ENCODE measurements around the gene GNPDA1. TPM values are rescaled to one million over a fixed set of nuclear protein-coding genes. Genes with fewer than 3 reads are reported as not detected.

Gene GNPDA1
- polyA plus RNA-seq, 1 experiment = 26.3 TPM

DNA sequence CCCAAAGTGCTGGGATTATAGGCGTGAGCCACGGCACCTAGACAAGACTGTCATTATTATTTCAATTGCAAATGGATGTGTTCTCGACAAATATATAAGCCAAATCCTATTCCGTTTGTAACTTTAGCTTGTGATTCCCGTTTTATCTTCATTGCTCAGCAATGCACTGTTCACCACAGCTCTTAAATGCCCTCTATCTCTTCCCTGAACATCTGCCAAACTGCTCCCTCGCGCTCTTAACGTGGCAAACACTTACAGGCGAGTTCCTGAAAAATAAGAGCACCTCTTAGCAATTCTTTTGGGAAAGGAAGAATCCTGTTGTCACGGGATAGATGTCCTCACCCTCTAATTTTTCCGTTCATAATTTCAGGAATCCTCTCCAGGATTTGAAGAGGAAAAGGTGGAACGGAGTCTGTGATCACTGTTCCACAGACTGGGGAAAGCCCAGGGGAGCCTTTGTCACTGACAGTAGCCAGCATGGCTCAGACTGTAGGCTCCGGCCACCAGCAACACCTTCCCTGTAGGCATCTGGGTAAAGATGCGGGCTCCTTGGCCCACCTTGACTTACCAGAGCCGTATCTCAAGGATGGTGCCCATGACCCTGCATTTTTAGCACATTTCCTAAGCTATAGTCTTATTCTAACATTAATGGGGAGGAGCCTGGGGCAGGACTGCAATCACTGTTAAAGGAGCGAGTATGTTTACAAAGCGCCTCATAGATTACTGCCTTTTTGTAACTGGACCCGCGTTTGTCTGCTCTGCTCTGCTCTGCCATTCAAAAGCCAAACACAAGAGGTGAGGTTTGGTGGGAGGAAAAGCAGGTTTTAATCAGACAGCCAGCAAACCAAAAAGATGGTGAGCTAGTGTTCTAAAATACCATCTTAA lies 20.2 kb upstream of the GNPDA1 start:
- DNase-seq (ENCODE audit: low read depth, low spot score) = no peak
- H3K9me3 ChIP-seq (ENCODE audit: control insufficient read depth, insufficient read depth, low read length) = no peaks in the 10 kb centered on the region; the same call in 1 of the 2 replicates
- POLR2A ChIA-PET = no interaction called here
- peaks cover 30% of the 10 kb centered on the region for H3K27me3 ChIP-seq (ENCODE audit: control insufficient read depth, insufficient read depth, low read length)
- TF ChIP-seq, protein P1, sequence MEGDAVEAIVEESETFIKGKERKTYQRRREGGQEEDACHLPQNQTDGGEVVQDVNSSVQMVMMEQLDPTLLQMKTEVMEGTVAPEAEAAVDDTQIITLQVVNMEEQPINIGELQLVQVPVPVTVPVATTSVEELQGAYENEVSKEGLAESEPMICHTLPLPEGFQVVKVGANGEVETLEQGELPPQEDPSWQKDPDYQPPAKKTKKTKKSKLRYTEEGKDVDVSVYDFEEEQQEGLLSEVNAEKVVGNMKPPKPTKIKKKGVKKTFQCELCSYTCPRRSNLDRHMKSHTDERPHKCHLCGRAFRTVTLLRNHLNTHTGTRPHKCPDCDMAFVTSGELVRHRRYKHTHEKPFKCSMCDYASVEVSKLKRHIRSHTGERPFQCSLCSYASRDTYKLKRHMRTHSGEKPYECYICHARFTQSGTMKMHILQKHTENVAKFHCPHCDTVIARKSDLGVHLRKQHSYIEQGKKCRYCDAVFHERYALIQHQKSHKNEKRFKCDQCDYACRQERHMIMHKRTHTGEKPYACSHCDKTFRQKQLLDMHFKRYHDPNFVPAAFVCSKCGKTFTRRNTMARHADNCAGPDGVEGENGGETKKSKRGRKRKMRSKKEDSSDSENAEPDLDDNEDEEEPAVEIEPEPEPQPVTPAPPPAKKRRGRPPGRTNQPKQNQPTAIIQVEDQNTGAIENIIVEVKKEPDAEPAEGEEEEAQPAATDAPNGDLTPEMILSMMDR (IDR thresholded peaks at IDR 0.05; ENCODE audit: low read depth, low read length) = no peak
- CTCF ChIA-PET = interaction anchor here (1.2 kb wide), 1 partner anchor 19 kb away, joined by 3 read pairs; no protein-coding TSS in a partner anchor
- H3K4me3 ChIP-seq (ENCODE audit: low read depth, low read length) = no peak overlapping the region
- no peak overlapping the region for H3K27ac ChIP-seq (ENCODE audit: low read depth, low read length)

DNA sequence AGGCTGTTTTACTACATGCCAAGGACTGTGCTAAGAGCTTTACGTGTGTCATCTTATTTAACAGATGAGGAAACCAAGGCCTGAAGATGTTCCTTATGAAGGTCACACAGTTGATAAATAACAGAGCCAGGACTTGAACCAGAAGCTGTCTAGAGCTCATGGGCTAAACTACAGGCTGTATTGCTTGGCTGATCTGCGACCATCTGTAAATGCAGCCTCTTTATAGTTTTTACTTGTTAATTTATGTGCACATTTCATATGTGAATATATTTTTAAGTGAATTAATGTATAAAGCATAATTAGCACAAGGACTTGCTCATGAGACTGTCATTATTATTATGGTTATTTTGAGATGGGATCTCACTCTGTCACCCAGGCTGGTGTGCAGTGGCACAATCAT lies 19.3 kb upstream of the GNPDA1 start:
- Histone ChIP-seq H3K27me3 (ENCODE audit: control insufficient read depth, insufficient read depth, low read length) (peaks cover 30% of the 10 kb centered on the region), H3K27ac (ENCODE audit: low read depth, low read length) (no peak overlapping the region), H3K9me3 (ENCODE audit: control insufficient read depth, insufficient read depth, low read length) (no peaks in the 10 kb centered on the region; the same call in 1 of the 2 replicates), H3K4me3 (ENCODE audit: low read depth, low read length) (no peak overlapping the region)
- CTCF ChIA-PET = no interaction called here
- TF ChIP-seq, protein P1 (IDR thresholded peaks at IDR 0.05; ENCODE audit: low read depth, low read length) = no peak
- POLR2A ChIA-PET = no interaction called here
- no peak for DNase-seq (ENCODE audit: low read depth, low spot score)

GRCh38 chr5:142025637-142026036 lies 12.8 kb upstream of the GNPDA1 start:
- H3K9me3 ChIP-seq (ENCODE audit: control insufficient read depth, insufficient read depth, low read length) = no peaks in the 10 kb centered on the region
- no peak overlapping the region for H3K4me3 ChIP-seq (ENCODE audit: low read depth, low read length)
- TF ChIP-seq, protein P1 (IDR thresholded peaks at IDR 0.05; ENCODE audit: low read depth, low read length) = no peak
- ChIA-PET POLR2A (interaction anchor here (0.7 kb wide), 1 partner anchor 12 kb away, joined by 4 read pairs; no protein-coding TSS in a partner anchor), CTCF (interaction anchor here (0.5 to 3.4 kb wide), 3 partner anchors 12 to 674 kb away, joined by 4 to 35 read pairs (median 5); partner anchors contain the start of gene GNPDA1)
- no peak overlapping the region for H3K27ac ChIP-seq (ENCODE audit: low read depth, low read length)
- H3K27me3 ChIP-seq (ENCODE audit: control insufficient read depth, insufficient read depth, low read length) = peaks cover 13% of the 10 kb centered on the region
- no peak for DNase-seq (ENCODE audit: low read depth, low spot score)

DNA sequence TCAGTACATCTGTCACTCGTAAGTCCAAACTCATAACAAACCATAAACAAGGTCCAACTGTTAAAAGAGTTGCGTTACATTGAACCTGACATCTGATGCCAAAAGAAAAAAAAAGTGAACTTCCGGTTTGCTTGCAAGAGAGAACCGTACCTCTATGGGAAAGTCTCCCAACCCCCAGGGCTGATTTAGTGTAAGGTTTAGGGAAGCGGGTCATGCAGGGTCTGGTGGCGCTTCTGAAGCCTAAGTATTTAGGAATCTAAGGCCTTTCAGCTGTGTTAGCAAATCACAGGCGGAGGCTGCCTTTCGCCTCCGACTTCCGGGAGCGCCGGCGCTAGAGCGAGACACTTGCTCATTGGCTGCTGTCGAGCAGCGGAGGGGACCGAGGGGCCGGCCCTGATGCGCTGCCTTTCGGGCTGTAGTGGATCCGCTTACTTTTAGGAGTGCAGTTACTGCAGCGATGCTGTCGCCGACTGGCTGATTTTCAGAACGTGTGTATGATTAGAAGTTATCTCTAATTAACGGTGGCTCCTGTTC lies 12.0 kb upstream of the GNPDA1 start:
- H3K4me3 ChIP-seq (ENCODE audit: low read depth, low read length) = peak overlapping the region; percentile 62
- H3K9me3 ChIP-seq (ENCODE audit: control insufficient read depth, insufficient read depth, low read length) = no peaks in the 10 kb centered on the region
- peaks cover 6% of the 10 kb centered on the region for H3K27me3 ChIP-seq (ENCODE audit: control insufficient read depth, insufficient read depth, low read length)
- ChIA-PET POLR2A (interaction anchor here (0.7 to 1.0 kb wide), 3 partner anchors 11 to 56 kb away, joined by 3 to 7 read pairs (median 4); partner anchors contain the start of genes GNPDA1 and RNF14), CTCF (interaction anchor here (0.6 to 3.4 kb wide), 4 partner anchors 11 to 127 kb away, joined by 3 to 35 read pairs (median 6); partner anchors contain the start of gene GNPDA1)
- TF ChIP-seq, protein P1 (IDR thresholded peaks at IDR 0.05; ENCODE audit: low read depth, low read length) = no peak
- DNase-seq (ENCODE audit: low read depth, low spot score) = peak; percentile 52
- H3K27ac ChIP-seq (ENCODE audit: low read depth, low read length) = peak overlapping the region; percentile 89

Data from AG04450 (cell line).